Measurements from ENCODE around the gene AMPD2.

AMPD2 gene

GRCh38 chr1:109616391-109616790 is 3.2 kb upstream of the AMPD2 start:
- no peak for DNase-seq (ENCODE audit: low read depth in 2 of 2)

DNA sequence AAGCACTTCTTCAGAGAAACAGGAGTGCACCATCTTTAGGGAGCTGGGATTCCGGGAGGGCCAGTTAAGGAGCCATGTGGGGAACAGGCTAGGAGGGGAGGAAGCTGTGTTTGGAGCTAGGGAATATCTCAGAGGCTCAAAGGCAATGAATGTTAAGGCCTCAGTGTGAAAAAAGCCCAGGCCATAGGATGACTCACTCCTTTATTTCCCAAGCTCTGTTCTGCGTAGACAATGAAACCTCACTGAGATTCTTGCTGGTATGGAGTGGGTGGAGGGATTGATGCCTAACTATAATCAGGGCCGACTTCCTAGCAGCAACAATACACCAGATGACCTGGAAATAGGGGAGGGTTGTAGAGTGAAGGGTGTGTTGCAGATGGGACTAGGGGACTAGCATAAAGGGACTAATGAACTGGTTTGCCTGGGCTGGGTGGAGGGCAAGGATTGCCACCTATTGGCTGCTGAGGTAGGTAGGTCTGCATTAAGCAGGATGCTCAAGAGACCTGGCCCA is 2.3 kb upstream of the AMPD2 start:
- no peak for DNase-seq (ENCODE audit: low read depth in 2 of 2)

- DNase-seq (ENCODE audit: low read depth in 2 of 2) = no peak
These were observed 719 bp upstream of the AMPD2 start for GRCh38 chr1:109618661-109619575.

- DNase-seq (ENCODE audit: low read depth in 2 of 2) = no peak
These were observed 759 bp downstream of the AMPD2 start for GRCh38 chr1:109620401-109620791.

- DNase-seq (ENCODE audit: low read depth in 2 of 2) = peak; percentile 86 to 90
These were observed 1.2 kb downstream of the AMPD2 start for GRCh38 chr1:109620841-109621286.

GRCh38 chr1:109621379-109622136 is 1.9 kb downstream of the AMPD2 start:
- no peak for DNase-seq (ENCODE audit: low read depth in 2 of 2)

GRCh38 chr1:109622137-109622892 is 2.7 kb downstream of the AMPD2 start:
- no peak for DNase-seq (ENCODE audit: low read depth in 2 of 2)

DNA sequence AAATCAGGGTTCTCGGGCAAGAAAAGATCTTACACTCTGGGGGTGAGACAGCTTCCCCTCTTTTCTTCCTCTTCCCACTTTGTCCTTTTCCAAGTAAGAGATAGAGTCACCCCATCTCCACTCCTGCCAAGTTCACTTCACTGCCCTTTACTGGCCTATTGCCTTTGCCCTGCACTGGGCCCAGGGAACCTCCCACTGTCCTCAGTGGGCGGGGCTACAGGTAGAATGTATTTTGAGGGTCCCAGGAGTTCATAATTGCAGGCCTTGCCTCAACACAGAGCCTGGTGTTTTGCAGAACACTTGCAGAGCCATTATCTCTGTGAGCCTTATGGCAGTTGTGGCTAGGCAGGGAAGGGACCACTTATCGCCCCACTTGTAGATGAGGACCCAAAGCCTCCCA is 3.3 kb downstream of the AMPD2 start:
- DNase-seq (ENCODE audit: low read depth in 2 of 2) = no peak

GRCh38 chr1:109623601-109624161 is 4.0 kb downstream of the AMPD2 start:
- DNase-seq (ENCODE audit: low read depth in 2 of 2) = no peak

DNA sequence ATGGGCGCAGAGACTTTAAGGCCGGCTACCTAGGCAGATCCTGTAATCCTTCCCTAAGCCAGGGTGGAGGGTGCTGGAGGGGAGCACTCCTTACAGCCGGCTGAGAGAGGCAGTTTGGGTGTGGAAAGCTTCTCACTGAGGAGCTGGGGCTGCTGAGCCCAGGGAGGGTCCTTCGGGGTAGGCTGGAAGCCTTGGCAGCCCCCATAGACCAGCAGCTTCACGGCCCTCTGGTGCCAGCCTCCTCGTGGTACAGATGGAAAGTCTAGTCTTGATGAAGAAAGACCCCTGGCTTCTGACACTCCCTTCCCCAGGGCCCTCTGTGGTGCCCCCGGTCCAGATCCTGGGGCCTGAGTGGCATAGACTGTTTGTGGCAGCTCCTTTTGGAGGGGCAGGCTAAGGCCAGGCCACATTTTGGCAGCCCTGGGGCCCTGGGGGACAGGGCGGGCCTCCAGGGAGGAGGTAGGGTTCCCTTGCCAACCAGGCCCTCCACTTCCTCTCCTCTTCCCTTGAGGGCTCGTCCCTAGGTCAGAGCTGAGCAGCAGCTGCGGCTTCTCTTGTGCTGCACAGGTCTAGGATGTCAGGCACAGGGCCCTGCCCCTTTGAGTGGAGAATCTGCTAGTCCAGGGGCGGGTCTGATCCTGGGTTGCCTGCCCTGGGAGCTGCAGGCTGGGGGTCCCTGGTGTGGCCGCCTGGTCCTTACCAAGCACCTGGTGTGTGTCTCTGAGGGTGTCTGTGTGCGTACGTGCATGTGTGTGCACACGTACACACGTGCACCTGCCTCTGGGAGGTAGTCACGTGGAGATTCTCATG is 4.8 kb downstream of the AMPD2 start:
- DNase-seq (ENCODE audit: low read depth in 2 of 2) = no peak

DNA sequence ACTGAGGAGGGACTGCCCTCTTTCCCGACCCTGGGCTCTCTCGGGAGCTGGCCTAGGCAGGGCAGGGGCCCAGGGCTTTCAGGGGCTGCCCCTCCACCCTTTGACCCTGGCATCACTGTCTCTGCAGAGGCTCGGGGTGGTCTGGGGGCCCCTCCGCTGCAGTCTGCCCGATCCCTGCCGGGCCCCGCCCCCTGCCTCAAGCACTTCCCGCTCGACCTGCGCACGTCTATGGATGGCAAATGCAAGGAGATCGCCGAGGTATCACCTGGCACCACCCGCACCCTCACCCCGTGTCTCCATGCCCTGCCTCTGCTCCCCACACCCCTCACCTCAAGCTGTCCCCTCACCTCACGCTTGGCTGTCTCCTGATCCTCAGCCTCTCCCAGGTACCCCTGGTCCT is 5.5 kb downstream of the AMPD2 start:
- no peak for DNase-seq (ENCODE audit: low read depth in 2 of 2)

GRCh38 chr1:109625601-109626560 is 6.2 kb downstream of the AMPD2 start:
- no peak for DNase-seq (ENCODE audit: low read depth in 2 of 2)

GRCh38 chr1:109626682-109627408 is 7.2 kb downstream of the AMPD2 start:
- DNase-seq (ENCODE audit: low read depth in 2 of 2) = no peak

- DNase-seq (ENCODE audit: low read depth in 2 of 2) = no peak
These were observed 8.2 kb downstream of the AMPD2 start for GRCh38 chr1:109627692-109628399.

DNA sequence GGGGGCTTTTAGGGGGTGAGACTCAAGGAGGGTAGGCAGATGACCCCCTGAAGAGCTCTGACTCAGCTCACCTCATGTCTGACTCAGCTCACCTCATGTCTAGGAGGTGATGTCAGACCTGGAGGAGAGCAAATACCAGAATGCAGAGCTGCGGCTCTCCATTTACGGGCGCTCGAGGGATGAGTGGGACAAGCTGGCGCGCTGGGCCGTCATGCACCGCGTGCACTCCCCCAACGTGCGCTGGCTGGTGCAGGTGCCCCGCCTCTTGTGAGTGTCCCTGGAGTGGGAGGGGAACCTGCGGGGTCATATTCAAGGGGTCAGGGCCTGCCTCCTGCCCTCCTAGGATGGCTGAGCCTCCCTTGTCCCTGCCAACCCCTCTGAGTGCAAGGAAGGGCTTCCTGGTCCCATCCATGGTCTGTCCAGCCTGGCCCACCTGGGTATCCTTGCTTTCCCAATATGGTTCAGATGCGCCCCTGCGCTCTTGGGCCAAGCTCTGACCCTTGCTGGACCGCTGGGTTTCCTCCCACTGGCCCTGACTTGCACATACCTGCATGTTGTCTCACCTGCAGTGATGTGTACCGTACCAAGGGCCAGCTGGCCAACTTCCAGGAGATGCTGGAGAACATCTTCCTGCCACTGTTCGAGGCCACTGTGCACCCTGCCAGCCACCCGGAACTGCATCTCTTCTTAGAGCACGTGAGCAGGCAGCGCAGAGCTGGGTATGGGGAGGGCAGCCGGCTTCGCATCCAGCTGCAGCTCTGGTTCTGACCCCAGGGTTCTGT is 9.1 kb downstream of the AMPD2 start:
- DNase-seq (ENCODE audit: low read depth in 2 of 2) = no peak

- no peak for DNase-seq (ENCODE audit: low read depth in 2 of 2)
These were observed 9.9 kb downstream of the AMPD2 start for GRCh38 chr1:109629372-109630030.
